BJ (cell line): ENCODE results near the gene DCDC1. TPM values are rescaled to one million over a fixed set of nuclear protein-coding genes. Genes with fewer than 3 reads are reported as not detected.

Experiments used
- CTCF ChIA-PET: fragments of 350-600 bp; formaldehyde crosslinking; extraction: SDS; loops from one replicate; lab custom pipeline; 2021; ENCODE audit warnings: antibody characterized with exemption, inconsistent platforms; lab: Yijun Ruan, JAX
- POLR2A ChIA-PET: fragments of 300-600 bp; sonication (Branson Sonifier 250); formaldehyde crosslinking; extraction: SDS; loops from one replicate; lab custom pipeline; 2021; ENCODE audit warnings: antibody characterized with exemption; lab: Charles Lee
- DNase-seq: peaks from one replicate; pipeline ENCODE4 v3.0.0-alpha.2; 2011; ENCODE audit warnings: low read depth
- H3K27me3 ChIP-seq: 2 replicates; pipeline ENCODE4 v1.6.0; 2011; ENCODE audit warnings: low read length; ENCODE audit not compliant: control insufficient read depth, insufficient read depth
- H3K36me3 ChIP-seq: 2 replicates; pipeline ENCODE4 v1.5.1; 2011; ENCODE audit warnings: low read length; ENCODE audit not compliant: control insufficient read depth, insufficient read depth
- H3K4me3 ChIP-seq: 2 replicates; pipeline ENCODE4 v1.5.1; 2011; ENCODE audit warnings: low read depth, mild to moderate bottlenecking, control low read depth, low read length
- polyA plus RNA-seq: library from polyadenylated mRNA; depleted of rRNA; stranded (reverse); fragments of >200 nt; gene quantifications from 2 replicates; pipeline ENCODE4 v1.2.3, GENCODE V29; 2011
- TF ChIP-seq, protein P1 (sequence below): IDR thresholded peaks from 2 replicates; pipeline ENCODE4 v1.5.1; 2011; ENCODE audit warnings: low read depth, mild to moderate bottlenecking, control low read depth, inconsistent platforms, low read length, moderate library complexity; ENCODE audit not compliant: insufficient read depth

The DCDC1 gene
- polyA plus RNA-seq, 1 experiment, result not detected

DNA sequence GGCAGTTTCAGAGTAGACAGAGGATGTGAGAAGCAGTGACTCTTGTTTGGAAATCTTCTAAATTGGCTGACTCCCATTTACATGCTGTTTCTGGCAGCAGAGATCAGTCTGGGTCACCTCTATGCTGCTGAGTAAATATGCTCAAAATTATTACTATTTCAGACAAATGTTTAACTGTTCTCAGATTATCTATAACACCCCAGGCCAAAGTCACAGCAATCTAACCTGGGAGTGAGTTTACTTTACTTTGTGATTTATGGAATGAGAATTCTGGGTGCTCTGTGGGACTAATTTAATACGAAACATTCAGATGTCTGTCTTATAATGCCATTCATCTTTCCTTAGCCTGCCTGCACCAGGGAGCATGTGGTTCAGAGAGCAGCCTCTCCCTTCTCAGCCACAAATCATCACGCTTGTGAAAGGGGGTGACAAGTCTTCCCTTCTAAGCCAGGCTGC, 500.9 kb downstream of the DCDC1 start:
- CTCF ChIA-PET, result no interaction called here
- POLR2A ChIA-PET, result no interaction called here
- H3K4me3 ChIP-seq, result no peak overlapping the region
- H3K27me3 ChIP-seq, result no peaks in the 10 kb centered on the region
- no peaks in the 10 kb centered on the region for H3K36me3 ChIP-seq
- TF ChIP-seq, protein P1, sequence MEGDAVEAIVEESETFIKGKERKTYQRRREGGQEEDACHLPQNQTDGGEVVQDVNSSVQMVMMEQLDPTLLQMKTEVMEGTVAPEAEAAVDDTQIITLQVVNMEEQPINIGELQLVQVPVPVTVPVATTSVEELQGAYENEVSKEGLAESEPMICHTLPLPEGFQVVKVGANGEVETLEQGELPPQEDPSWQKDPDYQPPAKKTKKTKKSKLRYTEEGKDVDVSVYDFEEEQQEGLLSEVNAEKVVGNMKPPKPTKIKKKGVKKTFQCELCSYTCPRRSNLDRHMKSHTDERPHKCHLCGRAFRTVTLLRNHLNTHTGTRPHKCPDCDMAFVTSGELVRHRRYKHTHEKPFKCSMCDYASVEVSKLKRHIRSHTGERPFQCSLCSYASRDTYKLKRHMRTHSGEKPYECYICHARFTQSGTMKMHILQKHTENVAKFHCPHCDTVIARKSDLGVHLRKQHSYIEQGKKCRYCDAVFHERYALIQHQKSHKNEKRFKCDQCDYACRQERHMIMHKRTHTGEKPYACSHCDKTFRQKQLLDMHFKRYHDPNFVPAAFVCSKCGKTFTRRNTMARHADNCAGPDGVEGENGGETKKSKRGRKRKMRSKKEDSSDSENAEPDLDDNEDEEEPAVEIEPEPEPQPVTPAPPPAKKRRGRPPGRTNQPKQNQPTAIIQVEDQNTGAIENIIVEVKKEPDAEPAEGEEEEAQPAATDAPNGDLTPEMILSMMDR, result no peak
- no peak for DNase-seq

DNA sequence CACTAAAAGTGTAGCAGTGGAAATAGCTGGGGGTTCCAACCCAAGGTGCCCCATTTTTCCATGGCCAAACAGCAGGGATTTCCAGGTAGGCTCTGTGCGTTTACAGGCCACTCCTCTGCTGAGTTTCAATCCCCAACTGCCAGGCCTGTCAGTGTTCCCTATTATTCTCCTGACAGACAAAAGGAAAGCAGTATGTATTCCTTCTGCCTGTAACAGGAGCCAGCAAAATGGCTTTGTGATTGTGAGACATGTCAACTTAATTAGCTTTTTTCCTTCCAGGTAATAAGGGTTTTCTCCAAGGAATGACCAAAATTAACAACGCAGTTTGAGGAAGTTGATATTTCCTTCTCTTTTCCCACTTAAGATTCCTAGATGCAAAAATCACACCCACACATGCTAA, 506.3 kb downstream of the DCDC1 start:
- Histone ChIP-seq H3K36me3 (no peaks in the 10 kb centered on the region), H3K4me3 (no peak overlapping the region), H3K27me3 (no peaks in the 10 kb centered on the region)
- TF ChIP-seq, protein P1, result no peak
- no peak for DNase-seq
- POLR2A ChIA-PET, result no interaction called here
- CTCF ChIA-PET, result interaction anchor here (0.6 kb wide), 1 partner anchor 787 kb away, joined by 3 read pairs; no protein-coding TSS in a partner anchor

DNA sequence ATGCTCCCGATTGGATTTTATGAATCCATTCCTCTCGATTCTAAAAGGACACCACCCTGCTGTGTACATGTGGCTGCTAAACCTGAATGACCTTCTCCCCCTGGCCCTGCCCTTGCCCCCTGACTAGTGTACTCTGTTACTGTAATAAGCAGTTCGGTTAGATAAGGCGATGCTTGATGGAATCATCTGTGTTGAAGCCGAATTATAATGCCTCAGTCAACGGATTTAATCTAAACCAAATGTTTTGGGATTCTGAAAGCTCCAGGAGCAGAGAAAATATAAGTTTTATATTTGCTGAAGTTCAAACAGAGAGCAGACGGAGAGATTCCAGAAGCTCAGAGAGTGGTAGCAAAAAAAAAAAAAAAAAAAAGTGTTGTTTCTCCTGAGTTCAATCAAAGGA, 508.0 kb downstream of the DCDC1 start:
- no peaks in the 10 kb centered on the region for H3K36me3 ChIP-seq
- ChIA-PET POLR2A (no interaction called here), CTCF (no interaction called here)
- H3K27me3 ChIP-seq, result no peaks in the 10 kb centered on the region
- no peak overlapping the region for H3K4me3 ChIP-seq
- no peak for DNase-seq
- TF ChIP-seq, protein P1, result no peak

DNA sequence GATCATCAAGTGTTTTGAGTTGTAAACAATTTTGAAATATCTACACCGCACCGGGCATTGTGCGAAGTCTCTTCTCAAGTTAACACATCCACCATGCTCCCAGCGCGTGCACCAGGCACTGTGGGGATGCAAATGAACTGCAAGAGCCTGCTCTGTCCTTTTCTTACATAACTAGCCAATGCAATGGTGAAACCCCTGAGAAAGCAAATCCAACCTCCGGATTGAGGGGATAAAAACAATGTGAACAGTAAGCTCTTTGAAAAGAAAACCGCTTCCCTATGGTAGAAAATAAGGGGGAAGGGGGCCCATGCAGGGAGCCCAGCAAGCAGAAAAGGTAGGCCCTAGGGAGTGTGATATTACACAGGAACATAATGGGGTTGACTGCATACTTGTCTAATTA, 508.5 kb downstream of the DCDC1 start:
- DNase-seq, result no peak
- H3K36me3 ChIP-seq, result no peaks in the 10 kb centered on the region
- POLR2A ChIA-PET, result no interaction called here
- H3K4me3 ChIP-seq, result no peak overlapping the region
- CTCF ChIA-PET, result no interaction called here
- no peaks in the 10 kb centered on the region for H3K27me3 ChIP-seq
- TF ChIP-seq, protein P1, result no peak

DNA sequence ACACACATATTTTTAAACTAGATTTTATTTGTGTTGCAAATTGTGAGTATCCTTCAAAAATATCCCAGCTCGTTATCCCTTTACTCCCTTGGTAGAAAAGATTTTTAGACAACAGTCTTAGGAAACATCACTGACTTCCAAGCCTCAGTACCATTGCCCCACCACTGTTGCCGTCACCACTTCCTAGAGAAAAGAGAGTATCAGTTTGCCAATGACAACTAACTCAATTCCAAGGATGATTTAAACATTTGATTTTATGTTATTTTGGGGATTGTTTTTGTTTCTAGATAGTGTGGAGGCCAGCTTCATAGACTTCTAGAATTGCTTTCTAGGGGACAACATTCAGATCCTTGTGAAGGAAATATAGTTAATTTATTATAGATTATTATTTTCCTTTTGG, 509.4 kb downstream of the DCDC1 start:
- Histone ChIP-seq H3K27me3 (no peaks in the 10 kb centered on the region), H3K4me3 (no peak overlapping the region), H3K36me3 (no peaks in the 10 kb centered on the region)
- TF ChIP-seq, protein P1, result no peak
- no peak for DNase-seq
- ChIA-PET CTCF (no interaction called here), POLR2A (no interaction called here)
